Vagina (tissue), 2 donors: Measurements from ENCODE around the gene DST.

Source experiments
- POLR2A ChIP-seq, 2 donors: fragments of 450-650 bp; IDR thresholded peaks; one replicate each; pipeline ENCODE4 v1.6.1; 2017; ENCODE audit warnings: antibody characterized with exemption in 2 of 2, mild to moderate bottlenecking in 2 of 2, moderate library complexity in 2 of 2
- POLR2AphosphoS5 ChIP-seq, 2 donors: sonication (generic); formaldehyde crosslinking; IDR thresholded peaks; one replicate each; pipeline ENCODE4 v1.9.0; 2017; ENCODE audit warnings: antibody characterized with exemption in 2 of 2, mild to moderate bottlenecking in 2 of 2, low read depth in 1 of 2; ENCODE audit not compliant: insufficient read depth in 1 of 2
- TF ChIP-seq, protein P1 (sequence below), 3 experiments: fragments of 450-650 bp in 2 of 3; fragments of 200-600 bp in 1 of 3; sonication (generic) in 1 of 3; IDR thresholded peaks; one replicate each; pipeline ENCODE4 v1.5.1; 2017 to 2019; ENCODE audit warnings: antibody characterized with exemption in 3 of 3, mild to moderate bottlenecking in 2 of 3, moderate library complexity in 2 of 3

DNA sequence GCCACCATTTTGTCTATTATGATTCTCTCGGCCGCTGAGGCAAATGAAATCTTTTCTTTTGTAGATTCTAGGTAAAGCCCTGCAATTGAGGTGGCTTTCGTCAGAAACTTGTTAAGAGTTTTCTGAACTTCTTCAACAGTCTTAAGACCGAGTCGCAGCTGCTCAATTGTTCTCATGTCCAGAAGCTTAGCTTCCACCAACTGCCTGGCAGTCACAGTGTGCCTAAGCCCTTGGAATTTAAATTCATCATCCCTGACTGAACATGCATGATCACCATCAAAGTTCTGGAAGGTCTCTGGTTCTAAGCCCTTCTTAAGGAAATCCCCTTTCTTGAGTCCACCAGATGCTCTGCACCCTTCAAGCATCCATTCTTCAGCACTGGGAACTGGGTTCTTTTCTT is 25.7 kb downstream of the DST start:
- TF ChIP-seq, protein P1, sequence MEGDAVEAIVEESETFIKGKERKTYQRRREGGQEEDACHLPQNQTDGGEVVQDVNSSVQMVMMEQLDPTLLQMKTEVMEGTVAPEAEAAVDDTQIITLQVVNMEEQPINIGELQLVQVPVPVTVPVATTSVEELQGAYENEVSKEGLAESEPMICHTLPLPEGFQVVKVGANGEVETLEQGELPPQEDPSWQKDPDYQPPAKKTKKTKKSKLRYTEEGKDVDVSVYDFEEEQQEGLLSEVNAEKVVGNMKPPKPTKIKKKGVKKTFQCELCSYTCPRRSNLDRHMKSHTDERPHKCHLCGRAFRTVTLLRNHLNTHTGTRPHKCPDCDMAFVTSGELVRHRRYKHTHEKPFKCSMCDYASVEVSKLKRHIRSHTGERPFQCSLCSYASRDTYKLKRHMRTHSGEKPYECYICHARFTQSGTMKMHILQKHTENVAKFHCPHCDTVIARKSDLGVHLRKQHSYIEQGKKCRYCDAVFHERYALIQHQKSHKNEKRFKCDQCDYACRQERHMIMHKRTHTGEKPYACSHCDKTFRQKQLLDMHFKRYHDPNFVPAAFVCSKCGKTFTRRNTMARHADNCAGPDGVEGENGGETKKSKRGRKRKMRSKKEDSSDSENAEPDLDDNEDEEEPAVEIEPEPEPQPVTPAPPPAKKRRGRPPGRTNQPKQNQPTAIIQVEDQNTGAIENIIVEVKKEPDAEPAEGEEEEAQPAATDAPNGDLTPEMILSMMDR (IDR thresholded peaks at IDR 0.05), result no peak
- TF ChIP-seq POLR2A (IDR thresholded peaks at IDR 0.05), result no peak
- no peak for TF ChIP-seq POLR2AphosphoS5 (IDR thresholded peaks at IDR 0.05; ENCODE audit: insufficient read depth in 1 of 2, low read depth in 1 of 2)
